Activated naive CD4-positive, alpha-beta T cell treated with Interleukin-2 at 50 U/mL for 16 hours (primary cell): ENCODE measurements around the gene RFX8.

Experiments used
- DNase-seq: peaks from one replicate; pipeline ENCODE4 v3.0.0-alpha.2; 2020

RFX8 gene

DNA sequence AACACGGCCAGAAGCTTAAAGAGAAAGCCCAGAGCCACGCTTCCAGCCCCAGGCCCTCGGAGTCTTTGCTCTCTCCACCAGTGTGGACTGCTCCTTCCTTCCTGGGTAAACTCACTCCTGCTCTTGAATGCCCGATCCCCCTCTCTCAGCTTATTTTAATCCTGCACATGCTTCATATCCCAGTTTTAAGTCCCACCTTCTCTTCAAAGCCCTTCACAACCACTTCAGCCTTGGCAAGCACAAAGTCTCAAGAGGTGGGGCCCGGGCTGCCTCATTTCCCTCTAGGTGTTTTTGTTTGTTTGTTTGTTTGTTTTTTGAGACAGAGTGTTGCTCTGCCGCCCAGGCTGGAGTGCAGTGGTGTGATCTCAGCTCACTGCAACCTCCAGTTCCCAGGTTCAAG, 66.0 kb downstream of the RFX8 start:
- DNase-seq = no peak

DNA sequence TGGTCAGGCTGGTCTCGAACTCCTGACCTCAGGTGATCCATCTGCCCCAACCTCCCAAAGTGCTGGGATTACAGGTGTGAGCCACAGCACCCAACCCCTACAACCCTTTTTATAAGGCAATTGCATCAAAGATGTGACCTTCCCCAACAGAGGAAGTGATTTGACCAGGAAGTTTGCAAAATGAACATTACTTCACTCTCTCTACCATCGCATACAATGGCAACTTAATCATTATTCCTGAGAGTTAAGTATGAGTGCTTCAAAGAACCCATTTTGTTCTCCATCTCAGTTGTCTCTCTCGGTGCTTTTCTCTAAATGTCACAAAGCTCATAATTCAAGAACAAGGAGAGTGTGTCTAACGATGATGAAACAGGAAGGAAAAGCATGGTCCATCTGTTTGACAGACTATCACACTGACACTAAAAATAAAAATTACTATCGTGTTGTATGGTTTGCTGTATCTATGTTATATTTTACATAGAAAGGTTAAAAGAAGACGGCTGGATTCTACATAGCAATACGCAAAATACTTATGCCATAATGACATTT, 69.5 kb downstream of the RFX8 start:
- DNase-seq = no peak

- DNase-seq = no peak
Observed at GRCh38 chr2:101403745-101404144, 71.2 kb downstream of the RFX8 start.

- DNase-seq = no peak
Observed at GRCh38 chr2:101402630-101403029, 72.3 kb downstream of the RFX8 start.

DNA sequence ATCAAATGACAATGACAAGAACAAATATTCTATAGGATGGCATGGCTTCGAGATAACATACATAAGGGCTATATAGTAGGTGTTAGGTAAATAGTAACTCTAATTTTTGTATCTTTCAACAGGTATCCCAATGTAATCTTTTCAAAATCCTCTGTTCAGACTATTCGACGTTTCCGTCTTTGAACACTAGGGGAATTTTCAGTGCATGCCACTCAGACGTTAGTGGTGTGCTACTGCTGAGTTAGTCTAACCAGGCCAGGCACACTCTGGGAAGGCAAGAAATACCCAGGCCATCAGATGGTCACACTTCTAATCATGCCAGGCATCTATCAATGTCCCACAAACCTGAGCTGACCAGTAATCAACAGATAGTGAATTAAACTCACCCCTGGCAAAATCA, 73.0 kb downstream of the RFX8 start:
- DNase-seq = no peak

DNA sequence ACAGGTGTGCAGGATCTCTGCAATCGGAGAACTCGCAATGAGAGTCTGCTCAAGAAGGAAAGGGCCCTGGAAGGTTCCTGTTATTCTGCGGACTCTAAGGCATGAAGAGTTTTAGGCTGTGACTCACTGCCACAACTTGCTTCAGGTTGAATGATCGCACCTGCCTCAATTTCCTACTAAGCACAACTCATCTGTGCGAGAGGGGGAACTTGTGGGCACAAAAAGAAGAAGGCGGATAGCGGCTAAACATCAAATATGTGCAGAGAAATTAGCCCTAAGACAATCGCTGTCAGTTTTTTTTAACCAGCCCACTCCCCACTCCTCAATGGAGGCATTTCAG, 73.6 kb downstream of the RFX8 start:
- DNase-seq = no peak

GRCh38 chr2:101400506-101401325, 74.2 kb downstream of the RFX8 start:
- DNase-seq = no peak

DNA sequence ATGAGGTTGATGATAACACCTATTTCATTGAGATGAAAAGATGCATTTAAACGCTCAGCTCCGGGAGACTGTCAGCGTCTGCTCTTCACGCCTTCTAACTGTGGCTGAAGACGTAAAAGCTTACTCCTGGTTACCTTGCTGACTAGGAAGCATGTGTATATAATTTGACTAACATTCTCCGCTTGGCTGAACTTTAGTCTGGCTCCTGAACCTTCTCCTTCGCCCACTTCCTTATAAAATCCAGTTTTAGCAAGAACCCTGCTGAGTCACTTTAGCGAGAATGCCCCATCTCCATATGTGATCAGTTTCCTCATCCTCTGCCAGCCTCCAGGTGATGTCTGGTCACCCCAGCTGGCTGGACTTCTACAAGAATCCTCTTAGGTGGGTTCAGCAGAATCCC, 74.9 kb downstream of the RFX8 start:
- DNase-seq = no peak

DNA sequence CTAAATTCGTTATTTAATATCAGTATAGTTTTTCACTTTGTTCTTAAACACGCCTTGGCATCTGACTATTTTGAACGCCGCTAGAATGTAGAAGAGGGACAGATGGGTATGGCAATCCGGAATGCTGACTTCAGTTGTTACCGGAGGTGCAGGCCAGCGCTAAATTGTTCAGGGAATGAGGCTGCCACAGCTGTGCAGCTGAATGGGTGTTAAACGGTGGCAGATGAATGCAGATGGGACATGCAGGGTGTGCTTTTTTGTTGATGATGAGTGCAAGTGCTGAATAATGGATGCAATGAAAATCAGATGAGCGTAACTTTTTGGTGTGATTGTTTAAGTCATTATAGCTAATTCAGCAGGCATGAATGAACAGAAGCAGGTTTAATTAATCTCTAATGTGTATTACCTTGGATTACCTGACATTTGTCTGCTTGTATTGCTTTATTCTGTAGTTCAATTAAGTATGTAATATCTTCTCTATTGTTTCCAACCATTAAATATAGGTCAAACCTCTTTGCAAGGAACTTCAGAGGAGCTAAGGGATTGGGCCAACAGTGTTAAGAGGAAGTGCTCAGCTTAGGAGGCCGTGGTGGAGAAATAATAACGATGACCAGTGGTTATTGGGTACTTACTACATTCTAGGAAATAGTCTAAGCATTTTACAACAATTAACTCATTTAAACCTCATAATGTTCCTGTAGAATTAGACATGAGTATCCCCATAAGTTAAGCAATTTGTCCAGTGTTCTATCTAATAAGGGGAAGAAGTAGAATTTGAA, 75.7 kb downstream of the RFX8 start:
- no peak for DNase-seq

- no peak for DNase-seq
Observed at GRCh38 chr2:101398116-101398821, 76.6 kb downstream of the RFX8 start.

GRCh38 chr2:101396316-101396717, 78.6 kb downstream of the RFX8 start:
- no peak for DNase-seq

DNA sequence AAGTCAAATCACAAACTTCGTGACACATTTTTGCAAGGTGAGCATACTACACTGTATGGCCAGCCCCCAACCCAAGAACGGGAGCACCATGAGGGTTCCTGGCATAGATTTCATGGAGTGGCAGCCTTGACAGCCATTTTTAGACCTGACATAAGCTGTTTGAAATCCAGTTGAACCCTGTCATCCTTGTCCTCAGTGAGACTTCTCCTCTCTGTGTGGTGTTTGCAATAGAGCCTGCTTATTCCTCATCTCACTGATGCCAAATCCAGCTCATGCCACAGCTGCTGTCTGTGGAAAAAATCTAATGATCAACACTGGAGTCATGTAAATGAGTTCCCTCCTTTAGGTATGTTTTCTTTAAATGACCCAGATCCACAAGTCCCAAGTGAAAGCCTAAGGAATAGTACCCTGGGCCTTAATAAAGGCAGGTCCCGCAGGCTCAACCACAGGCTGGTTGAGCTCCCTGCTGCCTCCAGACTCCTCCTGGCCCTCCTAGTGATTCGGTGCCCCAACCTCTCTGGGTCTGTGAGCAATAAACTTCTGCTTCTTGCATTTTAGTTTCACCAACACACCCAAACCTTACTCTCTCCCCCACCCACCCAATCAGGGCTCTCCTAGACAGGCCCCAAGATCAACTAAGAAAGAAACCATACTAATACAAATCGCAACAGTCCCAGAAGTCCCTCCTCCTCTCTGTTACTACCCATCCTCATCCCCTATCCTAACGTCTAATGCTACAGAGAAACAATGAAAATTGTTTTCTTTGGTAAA, 79.2 kb downstream of the RFX8 start:
- no peak for DNase-seq

DNA sequence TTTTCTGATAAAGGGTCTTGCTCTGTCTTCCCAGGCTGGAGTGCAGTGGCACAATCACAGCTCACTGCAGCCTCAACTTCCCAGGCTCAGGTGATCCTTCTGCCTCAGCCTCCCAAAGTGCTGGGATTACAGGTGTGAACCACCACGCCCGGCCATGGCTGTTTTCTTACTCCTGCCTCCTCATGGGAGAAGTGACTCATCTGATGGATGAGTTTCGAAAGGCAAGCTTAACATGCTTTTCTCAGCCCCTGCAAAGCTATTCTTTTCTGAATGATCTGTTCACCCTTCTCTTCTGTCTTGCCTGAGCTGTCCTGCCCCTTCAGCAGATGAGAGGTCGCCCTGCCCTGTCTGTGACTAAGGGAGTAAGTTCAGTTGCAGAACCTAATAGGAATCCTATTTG, 86.7 kb downstream of the RFX8 start:
- no peak for DNase-seq

DNA sequence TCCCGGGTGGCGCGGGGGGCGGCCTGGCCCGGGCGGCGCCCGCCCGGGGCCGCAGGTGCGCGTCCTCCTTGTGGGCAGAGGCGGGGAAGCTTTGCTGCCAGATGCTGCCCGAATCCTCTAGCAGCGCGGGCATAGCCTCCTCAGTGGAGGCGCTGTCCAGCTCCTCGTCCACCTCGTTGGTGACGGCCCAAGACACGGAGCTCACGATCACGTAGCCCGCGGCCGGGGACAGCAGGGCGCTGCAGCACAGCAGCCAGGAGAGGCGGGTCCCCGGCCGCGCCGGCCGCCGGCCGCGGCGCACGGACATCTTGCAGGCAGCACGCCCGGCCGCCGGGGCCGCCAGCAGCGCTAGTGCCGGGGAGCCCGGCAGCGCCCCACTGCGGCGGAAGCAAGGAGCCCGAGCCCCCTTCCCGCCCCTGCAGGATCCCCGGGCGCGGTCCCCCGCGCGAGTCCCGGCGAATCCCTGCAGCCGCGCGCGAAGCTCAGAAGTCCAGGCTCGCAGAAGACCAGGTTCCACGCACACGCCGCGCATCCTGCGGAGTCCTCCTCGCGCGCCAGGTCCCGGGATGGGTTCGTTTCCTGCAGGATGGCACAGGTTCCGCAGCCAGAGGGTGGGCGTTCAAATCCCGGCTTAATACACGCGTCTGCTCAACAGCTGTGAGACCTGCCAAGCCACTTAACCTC, 87.6 kb downstream of the RFX8 start, which contains the start of gene CREG2:
TSS of gene CREG2 (minus strand) at position 353 of the 684 bp plus-strand sequence. CDS start at position 307, 46 bp downstream.
- DNase-seq = peak; percentile 56

- DNase-seq = no peak
Observed at GRCh38 chr2:101386599-101387150, 88.2 kb downstream of the RFX8 start.

- DNase-seq = no peak
Observed at GRCh38 chr2:101383016-101383541, 91.8 kb downstream of the RFX8 start.

GRCh38 chr2:101382442-101382841, 92.5 kb downstream of the RFX8 start:
- DNase-seq = no peak

- no peak for DNase-seq
Observed at GRCh38 chr2:101380376-101380775, 94.5 kb downstream of the RFX8 start.

GRCh38 chr2:101379091-101379490, 95.8 kb downstream of the RFX8 start:
- DNase-seq = no peak

DNA sequence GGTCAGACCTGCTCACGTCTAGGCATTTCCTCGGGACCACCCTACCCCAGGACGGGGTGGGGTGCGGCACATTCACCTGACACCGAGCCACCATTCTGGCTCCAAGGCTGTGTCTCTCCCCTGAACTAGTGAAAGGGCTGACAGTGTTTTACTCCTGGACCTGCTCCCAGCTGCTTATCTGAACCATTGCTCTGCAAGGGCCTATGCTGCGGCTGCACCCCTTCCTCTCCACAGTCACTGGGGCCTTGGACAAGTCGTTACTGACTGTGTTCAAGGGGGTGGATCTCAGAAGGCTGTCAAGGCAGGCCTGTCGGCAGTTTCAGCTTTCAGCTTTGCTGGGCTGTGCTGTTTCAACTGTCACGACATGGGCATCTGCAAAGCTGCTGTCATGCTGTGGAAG, 99.3 kb downstream of the RFX8 start:
- DNase-seq = no peak

GRCh38 chr2:101374821-101375561, 99.9 kb downstream of the RFX8 start:
- no peak for DNase-seq
